GM12878 (cell line): ENCODE measurements around the gene NUP62. TPM values are rescaled to one million over a fixed set of nuclear protein-coding genes. Genes with fewer than 3 reads are reported as not detected.

Source experiments
- BRCA1 ChIP-seq: IDR thresholded peaks from 2 replicates; pipeline ENCODE4 v1.6.1; 2011; ENCODE audit warnings: low read depth, low read length, improper control_type of control experiment
- CEBPZ ChIP-seq: fragments of 150-350 bp; IDR thresholded peaks from 2 replicates; pipeline ENCODE4 v1.6.1; 2016; ENCODE audit warnings: low read depth, low read length
- CREM ChIP-seq: IDR thresholded peaks from 2 replicates; pipeline ENCODE4 v1.6.1; 2014; ENCODE audit warnings: antibody characterized with exemption, low read depth
- E4F1 ChIP-seq: fragments of 450-650 bp; IDR thresholded peaks from 2 replicates; pipeline ENCODE4 v1.6.1; 2018; ENCODE audit warnings: borderline replicate concordance, mild to moderate bottlenecking; ENCODE audit not compliant: partially characterized antibody
- GATAD2B ChIP-seq: fragments of 450-650 bp; conservative IDR thresholded peaks from 2 replicates; pipeline ENCODE4 v1.6.1; 2017; ENCODE audit warnings: low read depth, mild to moderate bottlenecking, moderate library complexity
- HDAC6 ChIP-seq: fragments of 200-600 bp; sonication (generic); IDR thresholded peaks from one replicate; pipeline ENCODE4 v1.8.0; 2017; ENCODE audit warnings: antibody characterized with exemption; ENCODE audit not compliant: unreplicated experiment
- IKZF1 ChIP-seq: fragments of 450-650 bp; conservative IDR thresholded peaks from 2 replicates; pipeline ENCODE4 v1.6.1; 2017; ENCODE audit warnings: antibody characterized with exemption, mild to moderate bottlenecking
- LARP7 ChIP-seq: fragments of 450-650 bp; IDR thresholded peaks from 2 replicates; pipeline ENCODE4 v1.6.1; 2017; ENCODE audit warnings: mild to moderate bottlenecking
- PKNOX1 ChIP-seq: fragments of 450-650 bp; IDR thresholded peaks from 2 replicates; pipeline ENCODE4 v1.6.1; 2016; ENCODE audit warnings: mild to moderate bottlenecking
- PRDM15 ChIP-seq: fragments of 450-650 bp; formaldehyde crosslinking; IDR thresholded peaks from 2 replicates; pipeline ENCODE4 v1.4.0; 2020; ENCODE audit warnings: mild to moderate bottlenecking, moderate library complexity
- RUNX3 ChIP-seq: IDR thresholded peaks from 2 replicates; pipeline ENCODE4 v1.6.1; 2012; ENCODE audit warnings: low read length, inconsistent platforms
- SMARCA5 ChIP-seq: fragments of 450-650 bp; IDR thresholded peaks from 2 replicates; pipeline ENCODE4 v1.6.1; 2017; ENCODE audit warnings: mild to moderate bottlenecking
- SREBF1 ChIP-seq: IDR thresholded peaks from 2 replicates; pipeline ENCODE4 v1.6.1; 2012; ENCODE audit warnings: mild to moderate bottlenecking, low read length
- STAT1 ChIP-seq: fragments of 450-650 bp; conservative IDR thresholded peaks from 2 replicates; pipeline ENCODE4 v1.6.1; 2014; ENCODE audit warnings: antibody characterized with exemption, mild to moderate bottlenecking
- TCF3 ChIP-seq: IDR thresholded peaks from 2 replicates; pipeline ENCODE4 v1.6.1; 2012; ENCODE audit warnings: low read depth, mild to moderate bottlenecking, low read length, borderline replicate concordance; ENCODE audit not compliant: insufficient read depth
- USF1 ChIP-seq: IDR thresholded peaks from 2 replicates; pipeline ENCODE4 v1.6.1; 2011; ENCODE audit warnings: borderline replicate concordance, low read depth, mild to moderate bottlenecking, moderate library complexity, mixed read lengths, low read length; ENCODE audit not compliant: insufficient read depth; ENCODE audit errors: extremely low read length
- polyA plus RNA-seq, 11 experiments: library from polyadenylated mRNA; depleted of rRNA in 4 of 11; unstranded in 6 of 11; stranded (reverse) in 5 of 11; fragments of >200 nt; fragmentation: Nextera tagmentation in 4 of 11; fragmentation: Illumina TruSeq in 1 of 11; extraction: Ambion mirVana in 4 of 11; extraction: Trizol in 1 of 11; gene quantifications; 1 replicate in 1 of 11; 2 replicates in 10 of 11; pipeline versions ENCODE4 v1.2.1 to v1.2.3, GENCODE V29; 2011 to 2016; ENCODE audit warnings: inconsistent platforms in 2 of 11, missing spikeins in 2 of 11, low read depth in 1 of 11
- total RNA-seq, 4 experiments: library from RNA; depleted of rRNA in 3 of 4; stranded (reverse); fragments of >200 nt in 3 of 4; fragmentation: Illumina TruSeq in 1 of 4; extraction: Trizol in 1 of 4; gene quantifications; 2 replicates each; pipeline versions ENCODE4 v1.2.1 to v1.2.3, GENCODE V29; 2013 to 2021

The NUP62 gene
- total and polyA plus RNA-seq, 10 of the 15 experiments (the other 5 are each of a cell fraction or from before 2014, with no cell fraction given), result 19.5 to 110 (median 66.9) TPM

- TF ChIP-seq PKNOX1 (no peak), STAT1 (no peak), USF1 (no peak), GATAD2B (0 out of 2 replicates have a peak, but pooled peaks have one; percentile 20), IKZF1 (peak; percentile 82; the same call in 1 of the 2 replicates), HDAC6 (no peak), SMARCA5 (peak; percentile 49; the same call in 1 of the 2 replicates), BRCA1 (no peak), E4F1 (no peak), SREBF1 (no peak), PRDM15 (no peak), RUNX3 (peak; percentile 92), CEBPZ (no peak), LARP7 (0 out of 2 replicates have a peak, but pooled peaks have one; percentile 49), CREM (peak; percentile 40; the same call in 1 of the 2 replicates), TCF3 (no peak)
Measured at GRCh38 chr19:49894879-49895565, 34.3 kb downstream of the NUP62 start (continued).
